GM23248 (cell line): ENCODE results near the gene SLC13A5.

Experiments used
- EZH2 ChIP-seq: fragments of 200-600 bp; sonication (generic); IDR thresholded peaks from 2 replicates; pipeline ENCODE4 v1.6.1; 2018; ENCODE audit warnings: antibody characterized with exemption, mild to moderate bottlenecking; ENCODE audit not compliant: insufficient read depth, poor library complexity, severe bottlenecking
- EZH2phosphoT487 ChIP-seq: fragments of 200-600 bp; sonication (generic); IDR thresholded peaks from 2 replicates; pipeline ENCODE4 v1.6.1; 2018; ENCODE audit warnings: antibody characterized with exemption, moderate library complexity, mild to moderate bottlenecking, low read depth; ENCODE audit not compliant: insufficient read depth

GRCh38 chr17:6703751-6704150, 9.4 kb downstream of the SLC13A5 start:
- no peak for TF ChIP-seq EZH2
- no peak for TF ChIP-seq EZH2phosphoT487
